Neural crest cell (in vitro differentiated cells): ENCODE measurements around the gene CDX1. TPM values are rescaled to one million over a fixed set of nuclear protein-coding genes. Genes with fewer than 3 reads are reported as not detected.

ENCODE experiments used
- DNase-seq: peaks from one replicate; pipeline ENCODE4 v3.0.0; 2021; ENCODE audit warnings: low read depth, mixed read lengths, low spot score
- H3K27ac Mint-ChIP-seq: one replicate; pipeline ENCODE4 v1.8.0; 2021; ENCODE audit warnings: mild to moderate bottlenecking, mixed read lengths; ENCODE audit not compliant: unreplicated experiment
- H3K27me3 Mint-ChIP-seq: 2 replicates; pipeline ENCODE4 v1.8.0; 2021; ENCODE audit warnings: low read depth, mild to moderate bottlenecking, mixed read lengths
- H3K36me3 Mint-ChIP-seq: 2 replicates; pipeline ENCODE4 v1.8.0; 2021; ENCODE audit warnings: low read depth, mild to moderate bottlenecking, mixed read lengths
- H3K4me1 Mint-ChIP-seq: 2 replicates; pipeline ENCODE4 v1.8.0; 2021; ENCODE audit warnings: mixed read lengths
- H3K4me3 Mint-ChIP-seq: one replicate; pipeline ENCODE4 v1.8.0; 2021; ENCODE audit warnings: mild to moderate bottlenecking, mixed read lengths
- H3K9me3 Mint-ChIP-seq: 2 replicates; pipeline ENCODE4 v1.8.0; 2021; ENCODE audit warnings: mixed read lengths
- total RNA-seq: library from RNA; stranded (reverse); gene quantifications from 2 replicates; pipeline ENCODE4 v1.2.1, GENCODE V29; 2021
- TF ChIP-seq, protein P1 (sequence below): fragments of 200-600 bp; sonication (generic); conservative IDR thresholded peaks from 2 replicates; pipeline ENCODE4 v1.5.0; 2021; ENCODE audit warnings: antibody characterized with exemption, mild to moderate bottlenecking

CDX1 gene
- total RNA-seq, 1 donor from 2014 or later = not detected

DNA sequence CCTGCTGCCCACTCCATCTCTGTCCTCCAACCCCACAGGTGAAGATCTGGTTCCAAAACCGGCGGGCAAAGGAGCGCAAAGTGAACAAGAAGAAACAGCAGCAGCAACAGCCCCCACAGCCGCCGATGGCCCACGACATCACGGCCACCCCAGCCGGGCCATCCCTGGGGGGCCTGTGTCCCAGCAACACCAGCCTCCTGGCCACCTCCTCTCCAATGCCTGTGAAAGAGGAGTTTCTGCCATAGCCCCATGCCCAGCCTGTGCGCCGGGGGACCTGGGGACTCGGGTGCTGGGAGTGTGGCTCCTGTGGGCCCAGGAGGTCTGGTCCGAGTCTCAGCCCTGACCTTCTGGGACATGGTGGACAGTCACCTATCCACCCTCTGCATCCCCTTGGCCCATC is 16.9 kb downstream of the CDX1 start:
- Mint-ChIP-seq H3K4me3 (no peak overlapping the region), H3K9me3 (no peaks in the 10 kb centered on the region)
- TF ChIP-seq, protein P1, sequence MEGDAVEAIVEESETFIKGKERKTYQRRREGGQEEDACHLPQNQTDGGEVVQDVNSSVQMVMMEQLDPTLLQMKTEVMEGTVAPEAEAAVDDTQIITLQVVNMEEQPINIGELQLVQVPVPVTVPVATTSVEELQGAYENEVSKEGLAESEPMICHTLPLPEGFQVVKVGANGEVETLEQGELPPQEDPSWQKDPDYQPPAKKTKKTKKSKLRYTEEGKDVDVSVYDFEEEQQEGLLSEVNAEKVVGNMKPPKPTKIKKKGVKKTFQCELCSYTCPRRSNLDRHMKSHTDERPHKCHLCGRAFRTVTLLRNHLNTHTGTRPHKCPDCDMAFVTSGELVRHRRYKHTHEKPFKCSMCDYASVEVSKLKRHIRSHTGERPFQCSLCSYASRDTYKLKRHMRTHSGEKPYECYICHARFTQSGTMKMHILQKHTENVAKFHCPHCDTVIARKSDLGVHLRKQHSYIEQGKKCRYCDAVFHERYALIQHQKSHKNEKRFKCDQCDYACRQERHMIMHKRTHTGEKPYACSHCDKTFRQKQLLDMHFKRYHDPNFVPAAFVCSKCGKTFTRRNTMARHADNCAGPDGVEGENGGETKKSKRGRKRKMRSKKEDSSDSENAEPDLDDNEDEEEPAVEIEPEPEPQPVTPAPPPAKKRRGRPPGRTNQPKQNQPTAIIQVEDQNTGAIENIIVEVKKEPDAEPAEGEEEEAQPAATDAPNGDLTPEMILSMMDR = no peak

DNA sequence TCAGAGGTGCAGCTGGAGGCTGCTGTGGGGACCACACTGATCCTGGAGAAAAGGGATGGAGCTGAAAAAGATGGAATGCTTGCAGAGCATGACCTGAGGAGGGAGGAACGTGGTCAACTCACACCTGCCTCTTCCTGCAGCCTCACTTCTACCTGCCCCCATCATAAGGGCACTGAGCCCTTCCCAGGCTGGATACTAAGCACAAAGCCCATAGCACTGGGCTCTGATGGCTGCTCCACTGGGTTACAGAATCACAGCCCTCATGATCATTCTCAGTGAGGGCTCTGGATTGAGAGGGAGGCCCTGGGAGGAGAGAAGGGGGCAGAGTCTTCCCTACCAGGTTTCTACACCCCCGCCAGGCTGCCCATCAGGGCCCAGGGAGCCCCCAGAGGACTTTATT is 17.4 kb downstream of the CDX1 start:
- Mint-ChIP-seq H3K9me3 (no peaks in the 10 kb centered on the region), H3K36me3 (no peaks in the 10 kb centered on the region), H3K27me3 (peaks cover 34% of the 10 kb centered on the region), H3K27ac (no peak overlapping the region), H3K4me3 (no peak overlapping the region), H3K4me1 (peaks cover 5% of the 10 kb centered on the region)
- TF ChIP-seq, protein P1 = no peak
- no peak for DNase-seq

More for the DNA sequence above, 16.9 kb downstream of the CDX1 start:
- Mint-ChIP-seq H3K27ac (no peak overlapping the region), H3K4me1 (peaks cover 5% of the 10 kb centered on the region), H3K36me3 (no peaks in the 10 kb centered on the region), H3K27me3 (peaks cover 29% of the 10 kb centered on the region)
- no peak for DNase-seq

DNA sequence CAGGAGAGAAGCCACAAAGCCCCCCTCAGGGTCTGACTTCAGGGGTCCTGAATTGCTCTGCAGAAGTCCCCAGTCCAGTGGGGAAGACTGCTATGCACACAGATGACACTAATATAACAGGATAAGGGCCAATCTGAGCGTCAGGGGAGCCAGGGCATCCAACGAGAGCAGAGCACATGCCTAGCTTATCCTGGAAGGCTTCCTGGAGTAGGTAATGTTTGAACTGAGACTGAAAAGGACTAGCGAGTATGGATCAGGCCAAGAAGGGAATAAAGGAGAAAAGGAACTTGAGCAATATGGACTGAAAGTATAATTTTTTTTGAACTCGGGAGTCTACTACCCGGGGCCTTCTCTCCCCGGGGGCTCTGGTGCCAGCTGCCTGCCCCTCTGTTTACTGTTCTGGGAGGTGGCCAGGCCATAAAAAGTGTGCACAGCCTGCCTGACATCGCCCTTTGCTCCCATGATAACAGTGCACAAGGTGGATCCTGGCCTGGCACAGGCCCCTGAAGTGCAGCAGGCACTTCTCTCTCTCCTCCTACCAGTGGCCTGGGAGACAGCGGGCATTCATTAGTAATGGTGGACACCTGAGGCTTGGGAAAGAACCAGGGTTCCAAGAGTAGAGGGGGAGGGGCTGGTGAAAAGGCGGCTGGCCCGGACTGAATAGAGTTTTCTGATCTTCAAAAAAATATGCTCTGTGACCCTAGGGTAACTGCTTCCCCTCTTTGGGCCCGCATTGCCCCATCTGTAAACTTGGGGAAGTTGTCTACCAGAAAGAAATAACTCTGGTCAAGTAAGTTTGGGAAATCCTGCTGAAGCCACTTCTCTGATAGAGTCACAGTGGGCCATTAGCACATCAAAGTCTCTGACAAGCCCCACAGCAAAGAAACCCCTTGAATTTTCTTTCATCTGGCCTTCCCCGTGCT is 18.7 kb downstream of the CDX1 start:
- H3K4me3 Mint-ChIP-seq = no peak overlapping the region
- H3K27ac Mint-ChIP-seq = no peak overlapping the region
- no peaks in the 10 kb centered on the region for H3K36me3 Mint-ChIP-seq
- TF ChIP-seq, protein P1 = no peak
- no peak for DNase-seq
- peaks cover 9% of the 10 kb centered on the region for H3K4me1 Mint-ChIP-seq
- H3K9me3 Mint-ChIP-seq = no peaks in the 10 kb centered on the region
- peaks cover 45% of the 10 kb centered on the region for H3K27me3 Mint-ChIP-seq

DNA sequence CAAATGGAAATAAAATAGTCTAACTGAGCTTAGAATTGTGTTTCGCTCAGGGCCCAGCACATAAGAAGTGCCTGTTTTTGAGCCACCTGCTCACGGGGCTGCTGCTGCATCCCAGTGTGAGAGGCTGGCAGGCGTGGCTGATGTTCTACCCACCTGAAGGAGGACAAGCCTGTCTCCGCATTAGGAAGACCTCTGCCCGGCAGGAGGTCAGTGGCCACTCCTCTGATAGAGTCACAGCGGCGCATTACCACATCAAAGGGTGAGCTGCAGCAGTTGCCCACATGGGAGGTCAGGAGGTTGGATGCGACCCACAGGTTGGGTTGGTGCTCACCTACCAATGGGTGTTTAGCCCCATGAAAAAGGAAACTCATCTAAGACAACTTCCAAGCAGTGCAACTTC is 19.6 kb downstream of the CDX1 start:
- Mint-ChIP-seq H3K36me3 (no peaks in the 10 kb centered on the region), H3K4me1 (peaks cover 3% of the 10 kb centered on the region), H3K27me3 (peaks cover 53% of the 10 kb centered on the region), H3K9me3 (no peaks in the 10 kb centered on the region), H3K4me3 (no peak overlapping the region), H3K27ac (no peak overlapping the region)
- TF ChIP-seq, protein P1 = no peak
- no peak for DNase-seq

DNA sequence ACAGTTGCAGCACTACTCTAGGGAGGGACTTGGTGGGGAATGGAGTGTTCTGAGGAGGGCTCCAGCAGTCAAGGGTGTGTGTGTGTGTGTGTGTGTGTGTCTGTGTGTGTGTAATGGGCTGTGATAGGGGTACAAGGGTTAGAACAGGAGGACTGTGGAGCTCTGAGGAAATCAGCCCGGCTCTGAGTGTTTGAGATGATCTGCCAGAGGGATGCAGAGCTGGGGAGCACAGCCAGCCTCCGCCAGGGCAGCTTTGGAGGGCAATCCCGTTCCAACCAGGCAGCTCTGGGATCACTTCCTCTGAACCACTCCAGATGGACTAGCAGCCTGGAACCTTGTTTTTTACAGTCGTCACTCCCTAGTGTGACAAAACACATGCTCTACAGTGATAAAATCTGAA is 20.3 kb downstream of the CDX1 start:
- H3K27ac Mint-ChIP-seq = no peak overlapping the region
- no peak for DNase-seq
- peaks cover 3% of the 10 kb centered on the region for H3K4me1 Mint-ChIP-seq
- TF ChIP-seq, protein P1 = no peak
- no peaks in the 10 kb centered on the region for H3K9me3 Mint-ChIP-seq
- H3K36me3 Mint-ChIP-seq = no peaks in the 10 kb centered on the region
- H3K27me3 Mint-ChIP-seq = peaks cover 61% of the 10 kb centered on the region
- H3K4me3 Mint-ChIP-seq = no peak overlapping the region
